Mesenchymal stem cell (in vitro differentiated cells and primary cell): ENCODE measurements around the gene SLC9B1.
"Not testable (repeated sequence)": the region's sequence is repeated elsewhere in the genome, so short reads cannot be mapped to it uniquely, and the experiment has no call there.

ENCODE experiments used
- DNase-seq: peaks from one replicate; pipeline ENCODE4 v3.0.0-alpha.2; 2013
- H2AFZ ChIP-seq: one replicate; pipeline ENCODE4 v1.6.1; 2013; ENCODE audit warnings: low read depth, mild to moderate bottlenecking, control low read depth, inconsistent platforms, low read length, moderate library complexity
- H2AK5ac ChIP-seq: 2 replicates; pipeline ENCODE4 v1.6.1; 2013; ENCODE audit warnings: low read length, moderate library complexity, mild to moderate bottlenecking, inconsistent platforms; ENCODE audit not compliant: severe bottlenecking
- H2BK120ac ChIP-seq: one replicate; pipeline ENCODE4 v1.6.1; 2013; ENCODE audit warnings: low read depth, mild to moderate bottlenecking, inconsistent platforms, low read length, moderate library complexity
- H2BK12ac ChIP-seq, 2 experiments: one replicate each; pipeline ENCODE4 v1.6.1; 2013; ENCODE audit warnings: inconsistent platforms in 2 of 2, low read length in 2 of 2, mild to moderate bottlenecking in 2 of 2, moderate library complexity in 2 of 2, control low read depth in 1 of 2
- H2BK15ac ChIP-seq: one replicate; pipeline ENCODE4 v1.6.1; 2013; ENCODE audit warnings: mild to moderate bottlenecking, low read depth, inconsistent platforms; ENCODE audit not compliant: poor library complexity, severe bottlenecking
- H2BK5ac ChIP-seq: 2 replicates; pipeline ENCODE4 v1.6.1; 2013; ENCODE audit warnings: low read depth, mild to moderate bottlenecking, low read length, control low read depth, inconsistent platforms; ENCODE audit not compliant: poor library complexity, severe bottlenecking
- H3K14ac ChIP-seq, 2 experiments: one replicate each; pipeline ENCODE4 v1.6.1; 2013; ENCODE audit warnings: inconsistent platforms in 2 of 2, low read length in 2 of 2, control low read depth in 1 of 2, mild to moderate bottlenecking in 1 of 2, moderate library complexity in 1 of 2
- H3K18ac ChIP-seq, 2 experiments: one replicate each; pipeline ENCODE4 v1.6.1; 2013; ENCODE audit warnings: inconsistent platforms in 2 of 2, low read length in 2 of 2, control low read depth in 1 of 2, low read depth in 1 of 2, mild to moderate bottlenecking in 1 of 2
- H3K23ac ChIP-seq, 2 experiments: one replicate each; pipeline ENCODE4 v1.6.1; 2013; ENCODE audit warnings: inconsistent platforms in 2 of 2, low read length in 2 of 2, mild to moderate bottlenecking in 2 of 2, moderate library complexity in 2 of 2, control low read depth in 1 of 2
- H3K27ac ChIP-seq: 2 replicates; pipeline ENCODE4 v1.5.1; 2013; ENCODE audit warnings: mild to moderate bottlenecking, moderate library complexity, low read length, control low read depth, inconsistent platforms; ENCODE audit not compliant: poor library complexity, severe bottlenecking
- H3K27me3 ChIP-seq, 2 experiments: 2 replicates each; pipeline versions ENCODE4 v1.6.1 to v1.7.0; 2013; ENCODE audit warnings: low read length in 2 of 2, mild to moderate bottlenecking in 2 of 2, moderate library complexity in 2 of 2, control low read depth in 1 of 2, inconsistent platforms in 1 of 2; ENCODE audit not compliant: control insufficient read depth in 1 of 2, insufficient read depth in 1 of 2
- H3K36me3 ChIP-seq, 2 experiments: 2 replicates each; pipeline versions ENCODE4 v1.6.1 to v1.7.0; 2013; ENCODE audit warnings: low read length in 2 of 2, control low read depth in 1 of 2, inconsistent platforms in 1 of 2, low read depth in 1 of 2, mild to moderate bottlenecking in 1 of 2; ENCODE audit not compliant: insufficient read depth in 2 of 2, control insufficient read depth in 1 of 2
- H3K4ac ChIP-seq, 2 experiments: one replicate each; pipeline ENCODE4 v1.6.1; 2013; ENCODE audit warnings: inconsistent platforms in 2 of 2, low read length in 2 of 2, mild to moderate bottlenecking in 2 of 2, moderate library complexity in 2 of 2, control low read depth in 1 of 2, low read depth in 1 of 2
- H3K4me1 ChIP-seq: 2 replicates; pipeline ENCODE4 v1.6.1; 2013; ENCODE audit warnings: low read depth, low read length, control low read depth; ENCODE audit not compliant: control insufficient read depth, insufficient read depth
- H3K4me2 ChIP-seq: 2 replicates; pipeline ENCODE4 v1.6.1; 2013; ENCODE audit warnings: low read length, mild to moderate bottlenecking, inconsistent platforms; ENCODE audit not compliant: poor library complexity, severe bottlenecking
- H3K4me3 ChIP-seq, 2 experiments: 2 replicates each; pipeline versions ENCODE4 v1.5.1 to v1.7.0; 2013; ENCODE audit warnings: low read length in 2 of 2, mild to moderate bottlenecking in 2 of 2, control low read depth in 1 of 2, low read depth in 1 of 2; ENCODE audit not compliant: insufficient read depth in 1 of 2
- H3K79me1 ChIP-seq: replicated peaks from 2 replicates; pipeline ENCODE4 v1.6.1; 2013; ENCODE audit warnings: mild to moderate bottlenecking, control low read depth, low read length, inconsistent platforms; ENCODE audit not compliant: poor library complexity, severe bottlenecking
- H3K9ac ChIP-seq: 2 replicates; pipeline ENCODE4 v1.7.0; 2013; ENCODE audit warnings: mild to moderate bottlenecking, low read length, moderate library complexity
- H3K9me3 ChIP-seq: 2 replicates; pipeline ENCODE4 v1.7.0; 2013; ENCODE audit warnings: mild to moderate bottlenecking, low read length; ENCODE audit not compliant: control insufficient read depth
- H4K8ac ChIP-seq: one replicate; pipeline ENCODE4 v1.6.1; 2013; ENCODE audit warnings: inconsistent platforms, mild to moderate bottlenecking, low read length, moderate library complexity
- H4K91ac ChIP-seq: one replicate; pipeline ENCODE4 v1.6.1; 2013; ENCODE audit warnings: mild to moderate bottlenecking, low read length, inconsistent platforms
- WGBS: methylation state at CpG from one replicate; pipeline ENCODE4 v1.1.7; 2013; ENCODE audit warnings: mixed read lengths; 5-methylcytosine and 5-hydroxymethylcytosine counted together

The SLC9B1 gene

GRCh38 chr4:102935716-102936115, 83.8 kb downstream of the SLC9B1 start:
- no peak overlapping the region for H3K4ac ChIP-seq
- H3K27me3 ChIP-seq = no peaks in the 10 kb centered on the region
- no peak overlapping the region for H3K18ac ChIP-seq
- no peak overlapping the region for H2BK120ac ChIP-seq
- H3K36me3 ChIP-seq = no peaks in the 10 kb centered on the region
- H2BK15ac ChIP-seq = no peak overlapping the region
- no peak overlapping the region for H2AK5ac ChIP-seq
- H4K8ac ChIP-seq = no peak overlapping the region
- H3K9me3 ChIP-seq = no peaks in the 10 kb centered on the region
- no peak overlapping the region for H3K27ac ChIP-seq
- H4K91ac ChIP-seq = no peak overlapping the region
- no peak overlapping the region for H2BK5ac ChIP-seq
- H3K4me1 ChIP-seq = no peaks in the 10 kb centered on the region
- H2AFZ ChIP-seq = no peak overlapping the region
- H3K23ac ChIP-seq = no peak overlapping the region
- DNase-seq = no peak
- WGBS = 82% methylated on average over 2 of the region's 2 CpGs
- H3K79me1 ChIP-seq = no peaks in the 10 kb centered on the region
- peak overlapping the region in 1 of 2 experiments; percentile 75 for H3K14ac ChIP-seq
- no peak overlapping the region for H3K4me2 ChIP-seq
- no peak overlapping the region for H2BK12ac ChIP-seq
- H3K9ac ChIP-seq = no peak overlapping the region
- H3K4me3 ChIP-seq = peak overlapping the region in 1 of 2 experiments; percentile 33

- H3K36me3 ChIP-seq, H3K4ac ChIP-seq, H3K9me3 ChIP-seq, H3K27ac ChIP-seq, H4K8ac ChIP-seq, H3K4me3 ChIP-seq, H3K14ac ChIP-seq, H3K4me1 ChIP-seq, H2BK120ac ChIP-seq, H2BK12ac ChIP-seq, H3K23ac ChIP-seq, H4K91ac ChIP-seq, H2AK5ac ChIP-seq, H3K18ac ChIP-seq, DNase-seq, H2BK5ac ChIP-seq, H3K9ac ChIP-seq, H2AFZ ChIP-seq, H2BK15ac ChIP-seq, H3K79me1 ChIP-seq, H3K27me3 ChIP-seq, H3K4me2 ChIP-seq: not testable (repeated sequence)
- WGBS = 89% methylated on average over 8 of the region's 8 CpGs
These were observed 99.8 kb downstream of the SLC9B1 start for GRCh38 chr4:102919697-102920096.

DNA sequence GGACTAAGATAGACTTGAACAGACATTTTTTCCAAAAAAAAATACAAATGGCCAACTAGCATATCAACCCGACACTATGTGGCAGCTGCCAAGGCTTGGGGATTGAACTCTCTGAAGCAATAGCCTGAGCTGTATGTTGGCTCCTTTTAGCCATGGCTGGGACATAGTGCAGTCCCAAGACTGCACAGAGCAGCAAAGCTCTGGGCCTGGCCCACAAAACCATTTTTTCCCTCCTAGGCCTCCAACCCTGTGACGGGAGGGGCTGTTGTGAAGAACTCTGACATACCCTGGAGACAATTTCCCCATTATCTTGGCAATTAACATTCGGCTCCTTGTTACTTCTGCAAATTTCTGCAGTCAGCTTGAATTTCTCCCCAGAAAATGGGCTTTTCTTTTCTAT, 100.6 kb downstream of the SLC9B1 start:
- H2BK5ac ChIP-seq = no peak overlapping the region
- no peaks in the 10 kb centered on the region for H3K4me1 ChIP-seq
- H3K4ac ChIP-seq = no peak overlapping the region
- no peak overlapping the region for H2AFZ ChIP-seq
- no peaks in the 10 kb centered on the region for H3K36me3 ChIP-seq
- H3K23ac ChIP-seq = no peak overlapping the region
- H3K79me1 ChIP-seq = no peaks in the 10 kb centered on the region
- no peak overlapping the region for H3K14ac ChIP-seq
- no peak overlapping the region for H2BK120ac ChIP-seq
- no peak overlapping the region for H4K8ac ChIP-seq
- no peaks in the 10 kb centered on the region for H3K27me3 ChIP-seq
- H2BK12ac ChIP-seq = no peak overlapping the region
- no peak overlapping the region for H3K4me3 ChIP-seq
- no peak overlapping the region for H4K91ac ChIP-seq
- no peak overlapping the region for H3K9ac ChIP-seq
- H3K27ac ChIP-seq = no peak overlapping the region
- no peak overlapping the region for H2AK5ac ChIP-seq
- no peak for DNase-seq
- H3K4me2 ChIP-seq = no peak overlapping the region
- peaks cover 14% of the 10 kb centered on the region for H3K9me3 ChIP-seq
- H3K18ac ChIP-seq = no peak overlapping the region
- H2BK15ac ChIP-seq = no peak overlapping the region
- WGBS = 91% methylated on average over 3 of the region's 3 CpGs

DNA sequence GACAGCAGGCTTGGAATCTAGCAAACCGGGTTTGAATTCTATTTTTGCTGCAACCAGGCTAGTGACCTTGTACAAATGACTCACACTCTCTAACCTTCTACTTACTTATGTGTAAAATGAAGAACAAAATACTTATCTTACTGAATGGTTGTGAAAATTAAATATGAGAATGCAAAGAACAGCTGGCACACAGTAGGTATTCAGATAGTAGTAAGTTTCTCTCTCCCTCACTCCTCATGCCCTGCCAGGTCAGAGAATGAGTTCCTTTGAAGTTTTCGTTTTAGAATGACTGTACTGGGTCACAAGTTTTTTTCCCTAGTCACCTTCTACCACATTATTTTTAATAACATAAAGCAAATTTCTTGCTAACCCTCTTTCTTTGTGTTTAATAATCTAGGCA, 117.7 kb downstream of the SLC9B1 start:
- Histone ChIP-seq H3K4me1 (no peaks in the 10 kb centered on the region), H3K9ac (no peak overlapping the region), H2AK5ac (no peak overlapping the region), H3K79me1 (no peaks in the 10 kb centered on the region), H2BK15ac (no peak overlapping the region), H2BK5ac (no peak overlapping the region), H3K18ac (no peak overlapping the region), H3K4me3 (no peak overlapping the region), H3K27me3 (no peaks in the 10 kb centered on the region), H3K4me2 (no peak overlapping the region), H3K14ac (no peak overlapping the region), H3K23ac (no peak overlapping the region), H3K4ac (no peak overlapping the region), H3K36me3 (no peaks in the 10 kb centered on the region), H2BK12ac (no peak overlapping the region), H4K8ac (no peak overlapping the region), H2BK120ac (no peak overlapping the region), H3K27ac (no peak overlapping the region), H3K9me3 (no peaks in the 10 kb centered on the region), H4K91ac (no peak overlapping the region), H2AFZ (no peak overlapping the region)
- 77% methylated on average over 2 of the region's 2 CpGs for WGBS
- no peak for DNase-seq
